HEK293 (cell line): ENCODE data around the gene BAIAP3.

Experiments used
- MZF1 ChIP-seq: fragments of 450-650 bp; formaldehyde crosslinking; IDR thresholded peaks from 2 replicates; pipeline ENCODE4 v1.5.1; 2017; ENCODE audit warnings: missing biosample characterization, missing genetic modification characterization, borderline replicate concordance
- YY1 ChIP-seq: fragments of 450-650 bp; formaldehyde crosslinking; IDR thresholded peaks from 2 replicates; pipeline ENCODE4 v1.5.1; 2018; ENCODE audit warnings: missing biosample characterization, missing genetic modification characterization
- ZNF121 ChIP-seq: fragments of 450-650 bp; formaldehyde crosslinking; IDR thresholded peaks from 2 replicates; pipeline ENCODE4 v1.5.1; 2016; ENCODE audit warnings: missing biosample characterization, missing genetic modification characterization
- ZNF501 ChIP-seq: fragments of 450-650 bp; formaldehyde crosslinking; IDR thresholded peaks from 2 replicates; pipeline ENCODE4 v1.5.1; 2016; ENCODE audit warnings: missing biosample characterization, missing genetic modification characterization
- TF ChIP-seq, protein P1 (sequence below): fragments of 450-650 bp; formaldehyde crosslinking; IDR thresholded peaks from 2 replicates; pipeline ENCODE4 v1.5.1; 2016; ENCODE audit warnings: missing biosample characterization, missing genetic modification characterization

DNA sequence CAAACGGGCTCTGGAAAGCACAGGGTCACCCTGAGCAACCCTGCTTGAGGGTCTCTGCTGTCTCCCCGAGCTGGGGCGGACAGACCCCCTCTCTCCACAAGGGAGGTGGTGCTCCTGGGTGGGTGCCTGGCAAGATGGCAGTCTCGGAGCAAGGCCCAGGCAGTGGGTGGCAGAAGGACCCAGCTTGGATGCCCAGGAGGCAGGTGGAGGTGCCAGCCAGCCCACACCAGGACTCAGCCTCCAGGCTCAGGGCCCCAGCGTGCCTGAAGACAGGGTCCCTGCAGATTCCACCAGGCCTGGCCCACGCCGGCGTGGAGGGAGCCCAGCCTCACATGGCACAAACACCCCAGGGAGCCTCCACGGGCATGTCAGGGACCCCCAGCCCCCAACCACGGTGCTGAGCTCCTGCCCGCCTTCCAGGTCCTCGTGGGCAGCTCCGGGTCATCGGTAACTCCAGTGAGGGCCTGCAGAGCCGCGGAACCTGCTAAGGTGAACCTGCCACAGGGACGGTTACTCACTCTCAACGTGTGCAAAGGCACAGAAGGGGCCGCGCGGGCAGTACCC is 60.2 kb downstream of the BAIAP3 start:
- TF ChIP-seq, protein P1, sequence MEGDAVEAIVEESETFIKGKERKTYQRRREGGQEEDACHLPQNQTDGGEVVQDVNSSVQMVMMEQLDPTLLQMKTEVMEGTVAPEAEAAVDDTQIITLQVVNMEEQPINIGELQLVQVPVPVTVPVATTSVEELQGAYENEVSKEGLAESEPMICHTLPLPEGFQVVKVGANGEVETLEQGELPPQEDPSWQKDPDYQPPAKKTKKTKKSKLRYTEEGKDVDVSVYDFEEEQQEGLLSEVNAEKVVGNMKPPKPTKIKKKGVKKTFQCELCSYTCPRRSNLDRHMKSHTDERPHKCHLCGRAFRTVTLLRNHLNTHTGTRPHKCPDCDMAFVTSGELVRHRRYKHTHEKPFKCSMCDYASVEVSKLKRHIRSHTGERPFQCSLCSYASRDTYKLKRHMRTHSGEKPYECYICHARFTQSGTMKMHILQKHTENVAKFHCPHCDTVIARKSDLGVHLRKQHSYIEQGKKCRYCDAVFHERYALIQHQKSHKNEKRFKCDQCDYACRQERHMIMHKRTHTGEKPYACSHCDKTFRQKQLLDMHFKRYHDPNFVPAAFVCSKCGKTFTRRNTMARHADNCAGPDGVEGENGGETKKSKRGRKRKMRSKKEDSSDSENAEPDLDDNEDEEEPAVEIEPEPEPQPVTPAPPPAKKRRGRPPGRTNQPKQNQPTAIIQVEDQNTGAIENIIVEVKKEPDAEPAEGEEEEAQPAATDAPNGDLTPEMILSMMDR: no peak
- TF ChIP-seq ZNF501: no peak
- TF ChIP-seq ZNF121 (tag by site-specific recombination): no peak
- TF ChIP-seq YY1 (tag by site-specific recombination): no peak
- no peak for TF ChIP-seq MZF1
